ENCODE data around the gene SPCS2.
"Not testable (repeated sequence)": the region's sequence is repeated elsewhere in the genome, so short reads cannot be mapped to it uniquely, and the experiment has no call there.

Gene SPCS2

GRCh38 chr11:74984070-74984469 is 35.0 kb downstream of the SPCS2 start:
- TF ChIP-seq FOXM1 (IDR thresholded peaks at IDR 0.05; ENCODE audit: borderline replicate concordance), result no peak
- no peak for TF ChIP-seq HDGF (IDR thresholded peaks at IDR 0.05; ENCODE audit: borderline replicate concordance)
- no peak for TF ChIP-seq ELF4 (IDR thresholded peaks at IDR 0.05)
- no peak for TF ChIP-seq NFRKB (IDR thresholded peaks at IDR 0.05)
- TF ChIP-seq LEF1 (IDR thresholded peaks at IDR 0.05; ENCODE audit: borderline replicate concordance), result no peak
- DNase-seq (ENCODE audit: extremely low spot score), result no peak
- ChIA-PET POLR2A (no interaction called here), CTCF (no interaction called here)

GRCh38 chr11:74984730-74985129 is 35.7 kb downstream of the SPCS2 start:
- no peak for TF ChIP-seq NFRKB (IDR thresholded peaks at IDR 0.05)
- ChIA-PET CTCF (no interaction called here), POLR2A (no interaction called here)
- no peak for DNase-seq (ENCODE audit: extremely low spot score)

GRCh38 chr11:74988541-74989259 is 39.6 kb downstream of the SPCS2 start, which contains the start of gene NEU3:
Gene NEU3 (plus strand): TSS chr11:74988933. CDS start chr11:74989061, 128 bp downstream.
- no peak for TF ChIP-seq CTBP1 (IDR thresholded peaks at IDR 0.05; ENCODE audit: borderline replicate concordance)
- TF ChIP-seq L3MBTL2 (conservative IDR thresholded peaks at IDR 0.05), result peak; percentile 19; the same call in 1 of the 2 replicates
- no peak for TF ChIP-seq HDGF (IDR thresholded peaks at IDR 0.05; ENCODE audit: borderline replicate concordance)
- no peak for TF ChIP-seq BHLHE40 (IDR thresholded peaks at IDR 0.05; ENCODE audit: borderline replicate concordance)
- ChIA-PET CTCF (interaction anchor here (1.0 kb wide), 1 partner anchor 34 kb away, joined by 3 read pairs; no protein-coding TSS in a partner anchor), POLR2A (interaction anchor here (0.5 to 1.4 kb wide), 9 partner anchors 9 to 55 kb away, joined by 3 to 6 read pairs (median 3); partner anchors contain the start of genes SPCS2 and XRRA1)
- DNase-seq (ENCODE audit: extremely low spot score), result peak; percentile 85

GRCh38 chr11:74989260-74989638 is 40.2 kb downstream of the SPCS2 start:
- TF ChIP-seq L3MBTL2 (conservative IDR thresholded peaks at IDR 0.05), result peak; percentile 26; the same call in 1 of the 2 replicates
- no peak for TF ChIP-seq TARDBP (IDR thresholded peaks at IDR 0.05)
- DNase-seq (ENCODE audit: extremely low spot score), result peak; percentile 13
- ChIA-PET POLR2A (interaction anchor here (0.5 to 1.4 kb wide), 7 partner anchors 8 to 48 kb away, joined by 3 to 6 read pairs (median 3); no protein-coding TSS in a partner anchor), CTCF (interaction anchor here (0.6 to 1.0 kb wide), 2 partner anchors 34 to 241 kb away, joined by 3 read pairs; no protein-coding TSS in a partner anchor)

GRCh38 chr11:74990150-74990549 is 41.1 kb downstream of the SPCS2 start:
- CTCF ChIA-PET; DNase-seq (ENCODE audit: extremely low spot score); POLR2A ChIA-PET: not testable (repeated sequence)

GRCh38 chr11:74990941-74991340 is 41.9 kb downstream of the SPCS2 start:
- TF ChIP-seq ZNF384 (IDR thresholded peaks at IDR 0.05) (no peak), ELF4 (IDR thresholded peaks at IDR 0.05) (no peak), NFRKB (IDR thresholded peaks at IDR 0.05) (no peak), CTBP1 (IDR thresholded peaks at IDR 0.05; ENCODE audit: borderline replicate concordance) (no peak), L3MBTL2 (conservative IDR thresholded peaks at IDR 0.05) (no peak), SP1 (IDR thresholded peaks at IDR 0.05) (no peak), FOXK2 (IDR thresholded peaks at IDR 0.05) (no peak), SUZ12 (IDR thresholded peaks at IDR 0.05) (no peak), TARDBP (IDR thresholded peaks at IDR 0.05) (no peak), ARNT (IDR thresholded peaks at IDR 0.05) (no peak), PKNOX1 (IDR thresholded peaks at IDR 0.05) (no peak), BHLHE40 (IDR thresholded peaks at IDR 0.05; ENCODE audit: borderline replicate concordance) (no peak), LEF1 (IDR thresholded peaks at IDR 0.05; ENCODE audit: borderline replicate concordance) (no peak), FOXA1 (IDR thresholded peaks at IDR 0.05) (no peak), HDGF (IDR thresholded peaks at IDR 0.05; ENCODE audit: borderline replicate concordance) (no peak)
- DNase-seq (ENCODE audit: extremely low spot score), result no peak
- POLR2A ChIA-PET, result no interaction called here
- CTCF ChIA-PET, result no interaction called here

- POLR2A ChIA-PET, result no interaction called here
- no peak for DNase-seq (ENCODE audit: extremely low spot score)
- TF ChIP-seq ELF4 (IDR thresholded peaks at IDR 0.05), result no peak
- TF ChIP-seq FOXA1 (IDR thresholded peaks at IDR 0.05), result no peak
- no peak for TF ChIP-seq ARNT (IDR thresholded peaks at IDR 0.05)
- TF ChIP-seq CTBP1 (IDR thresholded peaks at IDR 0.05; ENCODE audit: borderline replicate concordance), result no peak
- no peak for TF ChIP-seq SUZ12 (IDR thresholded peaks at IDR 0.05)
- no peak for TF ChIP-seq FOXM1 (IDR thresholded peaks at IDR 0.05; ENCODE audit: borderline replicate concordance)
- no peak for TF ChIP-seq NFRKB (IDR thresholded peaks at IDR 0.05)
- no peak for TF ChIP-seq HDGF (IDR thresholded peaks at IDR 0.05; ENCODE audit: borderline replicate concordance)
- TF ChIP-seq BHLHE40 (IDR thresholded peaks at IDR 0.05; ENCODE audit: borderline replicate concordance), result no peak
- TF ChIP-seq FOXK2 (IDR thresholded peaks at IDR 0.05), result no peak
- TF ChIP-seq SP1 (IDR thresholded peaks at IDR 0.05), result no peak
- TF ChIP-seq L3MBTL2 (conservative IDR thresholded peaks at IDR 0.05), result no peak
- TF ChIP-seq ZNF384 (IDR thresholded peaks at IDR 0.05), result no peak
- TF ChIP-seq TARDBP (IDR thresholded peaks at IDR 0.05), result no peak
- TF ChIP-seq LEF1 (IDR thresholded peaks at IDR 0.05; ENCODE audit: borderline replicate concordance), result no peak
- no peak for TF ChIP-seq PKNOX1 (IDR thresholded peaks at IDR 0.05)
- CTCF ChIA-PET, result no interaction called here
Observed at GRCh38 chr11:74992852-74993251, 43.8 kb downstream of the SPCS2 start.

Measured in HEK293T (cell line).